Colonic mucosa (tissue), 4 donors: ENCODE measurements around the gene FRMD5. TPM values are rescaled to one million over a fixed set of nuclear protein-coding genes. Genes with fewer than 3 reads are reported as not detected.

Experiments
- DNase-seq: peaks from one replicate; pipeline ENCODE4 v3.0.0-alpha.2; 2020
- H3K27ac ChIP-seq: fragments of 200-600 bp; one replicate; pipeline ENCODE4 v1.8.0; 2021
- H3K27me3 ChIP-seq: fragments of 200-600 bp; one replicate; pipeline ENCODE4 v1.8.0; 2021
- H3K36me3 ChIP-seq: fragments of 200-600 bp; one replicate; pipeline ENCODE4 v1.8.0; 2021
- H3K4me1 ChIP-seq: fragments of 200-600 bp; one replicate; pipeline ENCODE4 v1.8.0; 2021; ENCODE audit warnings: mild to moderate bottlenecking
- H3K4me3 ChIP-seq: fragments of 200-600 bp; one replicate; pipeline ENCODE4 v1.8.0; 2021
- H3K9ac ChIP-seq, 2 donors: one replicate each; pipeline ENCODE4 v1.7.0; 2013; ENCODE audit warnings: control low read depth in 2 of 2, low read depth in 2 of 2, low read length in 2 of 2
- H3K9me3 ChIP-seq: fragments of 200-600 bp; one replicate; pipeline ENCODE4 v1.8.0; 2021
- intact Hi-C: fragments of 100-400 bp; cut with DNase I; formaldehyde crosslinking; loops from one replicate; pipeline ENCODE4 v1.14.1; 2022
- total RNA-seq, 2 donors: library from RNA; stranded (reverse); fragmentation: NEBNext Ultra II Directional in 1 of 2; extraction: Animal tissue kit (Norgen Biotek cat#: 25700) in 1 of 2; gene quantifications; one replicate each; pipeline ENCODE4 v1.2.1, GENCODE V29; 2021
- TF ChIP-seq, protein P1 (sequence below): fragments of 200-600 bp; IDR thresholded peaks from one replicate; pipeline ENCODE4 v1.8.0; 2022; ENCODE audit warnings: antibody characterized with exemption, mild to moderate bottlenecking
- donor health status: healthy.
- donor health status: DM: no; HTN: no; CAD: no.
- donor health status: DM: no; HTN: no; CAD: no.

Gene FRMD5
- total RNA-seq, 2 donors from 2014 or later: 2.9 to 3.4 TPM

- no peak for DNase-seq
- Histone ChIP-seq H3K36me3 (no peaks in the 10 kb centered on the region), H3K4me1 (no peaks in the 10 kb centered on the region), H3K4me3 (no peak overlapping the region), H3K27me3 (no peaks in the 10 kb centered on the region), H3K9ac (no peak overlapping the region), H3K27ac (no peak overlapping the region), H3K9me3 (no peaks in the 10 kb centered on the region)
- TF ChIP-seq, protein P1, sequence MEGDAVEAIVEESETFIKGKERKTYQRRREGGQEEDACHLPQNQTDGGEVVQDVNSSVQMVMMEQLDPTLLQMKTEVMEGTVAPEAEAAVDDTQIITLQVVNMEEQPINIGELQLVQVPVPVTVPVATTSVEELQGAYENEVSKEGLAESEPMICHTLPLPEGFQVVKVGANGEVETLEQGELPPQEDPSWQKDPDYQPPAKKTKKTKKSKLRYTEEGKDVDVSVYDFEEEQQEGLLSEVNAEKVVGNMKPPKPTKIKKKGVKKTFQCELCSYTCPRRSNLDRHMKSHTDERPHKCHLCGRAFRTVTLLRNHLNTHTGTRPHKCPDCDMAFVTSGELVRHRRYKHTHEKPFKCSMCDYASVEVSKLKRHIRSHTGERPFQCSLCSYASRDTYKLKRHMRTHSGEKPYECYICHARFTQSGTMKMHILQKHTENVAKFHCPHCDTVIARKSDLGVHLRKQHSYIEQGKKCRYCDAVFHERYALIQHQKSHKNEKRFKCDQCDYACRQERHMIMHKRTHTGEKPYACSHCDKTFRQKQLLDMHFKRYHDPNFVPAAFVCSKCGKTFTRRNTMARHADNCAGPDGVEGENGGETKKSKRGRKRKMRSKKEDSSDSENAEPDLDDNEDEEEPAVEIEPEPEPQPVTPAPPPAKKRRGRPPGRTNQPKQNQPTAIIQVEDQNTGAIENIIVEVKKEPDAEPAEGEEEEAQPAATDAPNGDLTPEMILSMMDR: no peak
- intact Hi-C loops: no loop called here
Measured at GRCh38 chr15:44222478-44222877, 27.4 kb upstream of the FRMD5 start.

DNA sequence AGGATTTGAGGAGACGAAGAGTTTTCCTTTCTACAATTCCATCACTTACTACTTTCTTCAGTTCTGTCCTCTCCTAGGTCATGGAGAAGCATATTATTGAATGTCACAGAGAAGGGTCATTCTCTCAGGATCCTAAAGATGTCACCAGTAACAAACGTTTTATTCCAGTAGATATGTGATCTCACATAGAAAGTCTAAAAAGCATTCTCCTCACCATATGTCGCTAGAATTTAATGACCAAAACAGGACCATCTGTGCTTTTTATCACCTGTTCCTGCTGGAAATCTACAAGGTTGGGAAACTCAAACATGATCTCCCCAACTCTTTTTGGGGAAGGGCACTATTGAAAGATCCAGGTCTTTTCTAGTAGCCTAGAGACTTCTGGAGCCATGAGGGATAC is 24.0 kb upstream of the FRMD5 start:
- intact Hi-C loops: loop anchor here (10.0 kb wide), 1 partner anchor 314 kb away; no protein-coding TSS in a partner anchor
- TF ChIP-seq, protein P1: no peak
- DNase-seq: no peak
- Histone ChIP-seq H3K27ac (no peak overlapping the region), H3K36me3 (no peaks in the 10 kb centered on the region), H3K4me1 (no peaks in the 10 kb centered on the region), H3K9ac (no peak overlapping the region), H3K4me3 (no peak overlapping the region), H3K27me3 (no peaks in the 10 kb centered on the region), H3K9me3 (no peaks in the 10 kb centered on the region)

GRCh38 chr15:44216958-44217357 is 21.9 kb upstream of the FRMD5 start:
- no peak overlapping the region for H3K4me3 ChIP-seq
- no peaks in the 10 kb centered on the region for H3K4me1 ChIP-seq
- DNase-seq: no peak
- intact Hi-C loops: loop anchor here (10.0 kb wide), 1 partner anchor 312 kb away; no protein-coding TSS in a partner anchor
- H3K9me3 ChIP-seq: no peaks in the 10 kb centered on the region
- TF ChIP-seq, protein P1: no peak
- H3K27ac ChIP-seq: no peak overlapping the region
- H3K9ac ChIP-seq: no peak overlapping the region
- no peaks in the 10 kb centered on the region for H3K27me3 ChIP-seq
- H3K36me3 ChIP-seq: no peaks in the 10 kb centered on the region

DNA sequence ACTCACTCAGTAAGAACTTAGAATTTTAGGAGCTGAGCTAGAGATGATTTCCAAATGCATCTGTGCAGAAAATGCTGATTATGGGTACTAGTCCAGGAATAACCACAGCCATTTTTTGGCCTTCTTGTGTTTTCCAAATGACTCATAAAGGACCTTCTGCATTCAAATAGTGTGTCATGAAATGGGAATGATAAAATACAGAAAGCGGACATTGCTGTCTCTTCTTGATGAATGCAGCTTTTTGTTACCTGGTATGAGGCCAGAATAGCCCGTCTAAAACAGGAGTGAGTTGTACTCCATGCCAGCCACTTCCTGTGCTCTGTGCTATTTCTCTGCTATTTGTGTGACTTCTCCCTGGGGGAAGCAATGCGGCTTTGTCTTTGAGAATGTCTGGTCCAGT is 20.5 kb upstream of the FRMD5 start:
- Histone ChIP-seq H3K4me3 (no peak overlapping the region), H3K9ac (no peak overlapping the region), H3K27me3 (no peaks in the 10 kb centered on the region), H3K9me3 (no peaks in the 10 kb centered on the region), H3K4me1 (no peaks in the 10 kb centered on the region), H3K36me3 (no peaks in the 10 kb centered on the region), H3K27ac (no peak overlapping the region)
- intact Hi-C loops: loop anchor here (10.0 kb wide), 1 partner anchor 311 kb away; no protein-coding TSS in a partner anchor
- TF ChIP-seq, protein P1: no peak
- DNase-seq: no peak

GRCh38 chr15:44208956-44209355 is 13.9 kb upstream of the FRMD5 start:
- H3K9me3 ChIP-seq: no peaks in the 10 kb centered on the region
- H3K4me3 ChIP-seq: no peak overlapping the region
- TF ChIP-seq, protein P1: no peak
- H3K27me3 ChIP-seq: no peaks in the 10 kb centered on the region
- no peak for DNase-seq
- H3K27ac ChIP-seq: no peak overlapping the region
- H3K36me3 ChIP-seq: no peaks in the 10 kb centered on the region
- no peaks in the 10 kb centered on the region for H3K4me1 ChIP-seq
- intact Hi-C loops: no loop called here
- H3K9ac ChIP-seq: no peak overlapping the region
